Ammon's horn (tissue), 1 donor: ENCODE data around the gene SEPTIN2.
"Not testable (repeated sequence)": the region's sequence is repeated elsewhere in the genome, so short reads cannot be mapped to it uniquely, and the experiment has no call there.

Experiments used
- DNase-seq: peaks from one replicate; pipeline ENCODE4 v3.0.0-alpha.2; 2016; ENCODE audit warnings: low spot score

The SEPTIN2 gene

DNA sequence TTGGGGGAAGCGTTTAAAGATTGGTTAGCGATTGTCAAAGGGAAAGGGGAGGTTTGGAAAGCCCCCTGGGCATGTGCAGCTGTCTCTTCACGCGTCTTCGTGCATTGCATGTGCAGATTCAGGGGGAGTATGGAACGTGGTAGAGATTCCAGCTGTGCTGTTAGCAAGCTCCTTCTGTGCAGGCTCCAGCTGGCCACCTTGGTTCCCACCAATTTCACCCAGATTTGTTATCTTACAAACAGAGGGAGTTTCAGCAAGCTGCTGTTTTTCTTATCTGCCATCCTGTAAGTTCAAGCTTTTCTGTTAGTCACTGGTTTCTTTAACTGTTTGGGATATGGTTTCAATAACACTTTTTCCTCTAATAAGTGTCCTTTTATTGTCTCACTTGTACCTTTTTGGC lies 70.8 kb downstream of the SEPTIN2 start:
- no peak for DNase-seq

DNA sequence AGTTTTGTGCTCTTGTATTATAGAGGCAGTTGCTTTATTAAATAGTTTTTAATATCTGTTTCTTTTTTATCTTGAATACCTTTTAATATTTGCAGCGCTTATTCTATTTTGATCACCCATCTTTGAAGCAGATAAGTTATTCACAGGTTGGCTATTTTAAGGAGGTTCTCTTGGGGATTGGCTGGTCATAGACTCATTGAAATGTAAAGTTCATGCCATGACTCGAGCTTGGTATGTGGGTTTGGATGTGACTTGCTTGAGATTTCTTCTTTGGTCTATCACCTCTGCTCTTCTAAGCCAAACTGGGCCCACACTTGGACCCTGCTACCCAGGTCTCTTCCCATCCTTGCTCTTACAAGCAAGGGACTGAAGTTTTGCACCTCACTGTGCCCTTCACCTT lies 74.0 kb downstream of the SEPTIN2 start:
- DNase-seq = no peak

DNA sequence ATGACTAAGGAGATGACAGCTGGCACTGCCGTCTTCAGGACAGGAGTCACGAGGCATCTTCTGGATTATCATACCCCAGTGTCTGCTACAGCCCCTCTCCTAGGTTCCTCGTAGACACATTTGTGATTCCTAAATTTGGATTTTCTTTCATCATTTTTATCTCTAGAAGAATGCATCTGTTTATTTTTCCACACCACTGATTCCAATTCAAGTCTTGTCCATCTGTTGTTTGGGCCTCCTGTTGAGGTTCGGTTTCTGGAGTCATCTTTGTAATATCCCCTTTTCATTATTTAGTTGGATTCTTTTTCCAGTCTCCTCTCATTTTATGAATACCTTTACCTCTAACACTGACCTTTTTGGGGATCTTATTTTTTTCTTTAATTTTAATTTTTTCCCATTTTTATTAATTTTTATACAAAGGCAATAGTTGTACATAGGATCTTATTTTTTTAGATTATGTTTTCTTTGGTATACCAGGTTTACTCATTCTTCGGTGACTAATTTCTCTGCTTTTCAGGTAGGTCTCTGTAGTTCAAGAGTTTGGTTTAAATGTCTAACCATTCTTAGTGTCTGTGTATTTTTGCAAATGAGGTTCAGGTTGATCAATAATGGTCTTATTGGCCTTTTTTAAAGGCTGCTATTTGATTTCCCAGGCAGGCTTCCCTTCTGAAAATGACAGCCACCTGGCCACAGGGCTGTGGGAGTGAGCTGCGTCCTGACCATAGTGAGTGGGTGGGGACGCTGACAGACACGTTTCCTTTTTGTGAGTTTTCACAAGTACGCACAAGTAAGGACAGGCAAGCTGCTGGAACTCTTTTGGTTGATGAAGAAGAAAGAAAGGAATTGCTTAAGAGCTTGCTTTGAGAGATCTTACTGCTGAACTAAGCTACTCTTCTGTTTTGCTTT lies 74.8 kb downstream of the SEPTIN2 start:
- no peak for DNase-seq

DNA sequence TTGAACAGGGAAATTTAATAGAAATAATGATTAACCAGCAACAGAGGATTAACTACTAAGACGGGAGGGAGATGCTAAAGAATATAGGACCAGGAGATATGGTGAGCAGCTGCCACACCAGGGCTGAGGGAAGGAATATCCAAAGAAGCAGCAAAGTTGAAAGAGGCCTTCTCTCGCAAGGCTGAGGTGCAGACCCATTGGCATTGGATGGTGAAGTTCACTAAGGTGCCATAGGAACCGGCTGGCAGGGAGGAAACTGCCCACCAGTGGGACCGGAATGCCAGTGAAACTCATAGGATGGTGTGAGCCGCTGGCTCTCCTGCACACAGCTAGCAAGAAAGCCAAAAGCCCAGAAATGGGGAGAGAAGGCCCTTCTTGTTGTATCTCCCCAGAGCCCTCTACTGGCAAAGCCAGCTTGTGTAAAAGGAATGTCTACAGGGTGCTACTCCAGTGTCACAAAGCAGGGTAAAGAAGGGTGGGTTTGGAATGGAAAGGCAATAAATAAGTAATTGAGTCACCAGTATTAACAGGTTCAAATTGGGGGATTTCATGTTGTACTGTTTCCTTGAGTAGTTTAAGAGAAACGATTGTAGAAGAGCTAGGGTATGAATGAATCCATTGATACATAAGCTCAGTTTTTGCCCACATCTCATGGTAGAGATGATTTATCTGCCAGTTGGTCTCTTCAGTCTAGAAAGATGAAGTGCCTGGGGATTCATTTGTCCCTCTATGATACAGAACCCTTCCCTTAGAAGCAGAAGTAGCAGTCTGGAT lies 76.4 kb downstream of the SEPTIN2 start:
- DNase-seq = peak; percentile 66

DNA sequence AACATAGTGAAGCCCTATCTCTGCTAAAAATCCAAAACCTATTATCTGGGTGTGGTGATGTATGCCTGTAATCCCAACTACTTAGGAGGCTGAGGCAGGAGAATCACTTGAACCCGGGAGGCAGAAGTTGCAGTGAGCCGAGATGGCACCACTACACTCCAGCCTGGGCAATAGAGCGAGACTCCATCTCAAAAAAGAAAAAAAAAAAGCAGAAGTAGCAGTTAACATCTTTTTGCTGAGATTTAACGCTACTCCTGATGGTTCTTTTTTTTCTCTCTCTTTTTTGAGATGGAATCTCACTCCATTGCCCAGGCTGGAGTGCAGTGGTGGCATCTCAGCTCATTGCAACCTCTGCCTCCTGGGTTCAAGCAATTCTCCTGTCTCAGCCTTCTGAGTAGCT lies 77.0 kb downstream of the SEPTIN2 start:
- not testable (repeated sequence) for DNase-seq

DNA sequence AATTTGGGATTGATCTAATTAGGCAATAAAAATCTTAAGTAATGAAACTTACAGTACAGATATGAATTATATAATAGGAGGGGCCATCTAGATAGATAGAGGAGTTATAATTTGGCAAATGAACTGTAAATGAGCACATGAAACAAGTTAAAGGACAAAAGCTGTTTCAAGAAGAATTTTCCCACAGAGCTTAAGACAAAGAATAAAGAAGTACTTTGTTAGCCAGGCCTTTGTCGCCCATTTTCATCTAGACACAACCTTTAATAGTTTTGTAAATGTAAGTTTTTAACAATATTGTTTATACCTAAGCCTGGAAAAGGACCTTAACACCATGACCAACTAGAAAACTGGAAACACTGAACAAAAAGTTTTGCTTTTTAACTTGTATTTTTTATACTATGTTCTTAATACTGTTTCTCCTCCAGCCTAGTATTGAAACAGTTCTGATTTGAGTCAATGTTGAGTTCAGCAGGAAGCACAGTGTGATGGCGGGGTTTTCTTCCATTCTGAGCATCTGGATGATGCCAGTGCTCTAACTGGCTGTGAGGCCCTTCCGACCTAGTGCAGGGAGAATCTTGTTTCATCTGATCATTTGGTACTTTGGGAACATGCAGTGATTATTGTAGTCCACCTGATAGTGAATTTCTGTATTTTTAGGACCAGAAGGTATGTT lies 77.9 kb downstream of the SEPTIN2 start:
- no peak for DNase-seq

DNA sequence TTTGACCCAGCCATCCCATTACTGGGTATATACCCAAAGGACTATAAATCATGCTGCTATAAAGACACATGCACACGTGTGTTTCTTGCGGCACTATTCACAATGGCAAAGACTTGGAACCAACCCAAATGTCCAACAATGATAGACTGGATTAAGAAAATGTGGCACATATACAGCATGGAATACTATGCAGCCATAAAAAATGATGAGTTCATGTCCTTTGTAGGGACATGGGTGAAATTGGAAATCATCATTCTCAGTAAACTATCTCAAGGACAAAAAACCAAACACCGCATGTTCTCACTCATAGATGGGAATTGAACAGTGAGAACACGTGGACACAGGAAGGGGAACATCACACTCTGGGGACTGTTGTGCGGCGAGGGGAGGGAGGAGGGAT lies 81.1 kb downstream of the SEPTIN2 start:
- DNase-seq = not testable (repeated sequence)

DNA sequence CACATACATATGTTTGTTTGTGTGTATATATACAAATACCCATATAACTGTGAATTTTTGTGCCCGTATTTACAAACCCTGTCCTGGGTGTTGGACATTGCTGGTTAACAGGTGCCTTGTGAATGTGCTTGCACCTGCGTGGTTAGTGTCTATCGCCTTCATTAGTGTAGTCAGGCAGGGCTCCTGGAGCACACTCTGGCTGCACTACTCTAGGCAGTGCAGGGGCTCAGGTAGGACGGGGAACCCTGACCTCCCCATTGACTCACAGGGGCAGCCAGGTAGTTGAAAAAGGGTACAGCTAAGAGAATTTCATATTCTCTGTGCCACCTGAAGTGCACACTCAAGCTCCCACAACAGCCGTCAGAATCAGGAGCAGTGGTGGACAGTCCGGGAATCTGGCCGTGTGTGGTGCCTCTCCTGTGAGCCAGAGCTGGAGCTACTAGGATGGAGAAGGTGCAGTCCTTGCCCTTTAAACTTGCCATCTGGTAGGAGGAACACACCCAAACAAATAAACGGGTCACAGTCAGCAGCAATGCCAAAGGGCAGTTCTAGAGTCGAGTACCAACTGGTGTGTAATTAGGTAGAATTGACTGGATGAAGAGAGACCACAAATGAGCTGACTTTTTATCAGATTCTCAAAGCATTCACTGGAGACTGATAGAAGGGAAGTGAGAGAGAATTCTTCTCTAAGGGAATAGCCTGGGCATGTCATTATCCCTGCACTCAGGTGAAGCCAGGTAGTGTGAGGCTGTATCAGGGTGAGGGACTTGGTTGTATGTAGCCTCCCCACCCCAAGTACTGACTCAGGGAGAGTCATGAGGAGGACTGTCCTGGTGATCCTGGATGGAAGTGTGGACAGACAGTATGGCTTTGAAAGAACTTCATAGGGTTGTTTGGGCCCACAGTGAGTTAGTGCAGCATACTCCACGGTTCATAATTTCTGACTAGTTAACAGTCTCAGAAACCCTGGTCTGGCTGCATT lies 84.5 kb downstream of the SEPTIN2 start:
- DNase-seq = no peak
